ENCODE results near the gene C3orf20. TPM values are rescaled to one million over a fixed set of nuclear protein-coding genes. Genes with fewer than 3 reads are reported as not detected.
A peak's percentile ranks its signal among the peaks of the same experiment; 100 is the strongest.

The C3orf20 gene
- total RNA-seq, 4 donors from 2014 or later: 0.29 TPM; not detected in 3

GRCh38 chr3:14767245-14768051 lies 92.5 kb downstream of the C3orf20 start:
- Histone ChIP-seq H3K36me3 (no peaks in the 10 kb centered on the region), H3K4me1 (peaks cover 0 to 6% of the 10 kb centered on the region in 2 donors), H3K27me3 (no peaks in the 10 kb centered on the region), H3K27ac (no peak overlapping the region), H3K4me3 (replicated peaks in 1 of 3) (no peak overlapping the region), H3K9me3 (no peaks in the 10 kb centered on the region)
- 37 to 56% methylated on average over 9 of the region's 9 CpGs for WGBS, 2 donors
- no peak for TF ChIP-seq POLR2A (IDR thresholded peaks at IDR 0.05)
- no peak for TF ChIP-seq CTCF (IDR thresholded peaks at IDR 0.05)
- intact Hi-C loops (cut with DNase I): no loop called here
- DNase-seq: peak; percentile 47 to 65

DNA sequence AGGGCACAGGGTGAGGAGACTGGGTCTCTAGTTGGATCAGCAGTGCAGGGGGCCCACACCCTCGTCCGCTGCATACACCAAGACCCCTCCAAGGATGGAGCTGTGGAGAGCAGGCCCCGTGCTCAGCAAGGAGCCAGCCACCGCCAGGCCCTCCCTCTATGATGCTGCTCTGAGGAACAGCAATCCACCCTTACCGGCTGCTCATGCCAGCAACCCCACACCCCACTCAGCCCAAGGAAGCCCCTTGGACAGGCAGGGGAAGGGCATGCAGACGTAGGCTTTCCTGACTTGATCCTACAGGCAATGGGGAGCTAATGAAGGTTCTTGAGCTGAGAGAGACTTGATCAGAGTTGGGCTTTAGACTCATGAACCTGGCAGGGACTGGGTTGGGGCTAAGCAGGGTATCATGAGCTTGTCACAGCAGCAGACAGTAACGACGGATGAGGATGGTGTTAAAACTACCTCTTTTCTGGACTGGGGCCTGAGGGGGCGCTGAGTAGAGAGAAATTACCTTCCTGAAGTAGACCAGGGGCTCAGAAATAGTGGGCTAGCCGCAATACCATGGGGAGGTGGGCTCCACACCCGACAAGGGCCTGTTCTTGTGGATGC lies 93.3 kb downstream of the C3orf20 start:
- H3K4me1 ChIP-seq: peaks cover 0 to 6% of the 10 kb centered on the region in 2 donors
- intact Hi-C loops (cut with DNase I): no loop called here
- H3K4me3 ChIP-seq (replicated peaks in 1 of 3): no peak overlapping the region
- DNase-seq: no peak
- H3K27ac ChIP-seq: no peak overlapping the region
- TF ChIP-seq POLR2A (IDR thresholded peaks at IDR 0.05): no peak
- no peak for TF ChIP-seq CTCF (IDR thresholded peaks at IDR 0.05)
- no peaks in the 10 kb centered on the region for H3K9me3 ChIP-seq
- no peaks in the 10 kb centered on the region for H3K27me3 ChIP-seq
- WGBS, 2 donors: 84 to 88% methylated on average over 8 to 11 of the region's 11 CpGs
- H3K36me3 ChIP-seq: no peaks in the 10 kb centered on the region

DNA sequence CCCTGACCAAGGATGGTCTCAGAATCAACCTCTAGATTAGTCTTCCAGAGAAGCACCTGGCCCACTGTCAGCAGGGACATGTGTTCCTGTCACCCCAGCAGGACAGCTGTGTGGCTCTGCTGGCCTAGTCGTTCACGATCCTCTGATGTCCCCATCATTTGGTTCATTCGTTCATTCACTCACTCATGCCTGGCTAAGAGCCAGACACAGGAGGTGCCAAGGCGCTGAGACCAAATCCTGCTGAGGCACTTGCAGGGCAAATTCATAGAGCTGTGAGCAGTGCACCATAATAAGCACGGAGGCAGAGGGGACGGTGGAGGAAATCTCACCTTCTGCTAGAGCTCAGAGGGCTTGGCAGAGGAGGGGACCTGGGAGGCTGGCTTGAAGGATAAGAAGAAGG lies 93.9 kb downstream of the C3orf20 start:
- Histone ChIP-seq H3K27ac (no peak overlapping the region), H3K9me3 (no peaks in the 10 kb centered on the region), H3K4me1 (peaks cover 0 to 6% of the 10 kb centered on the region in 2 donors), H3K36me3 (no peaks in the 10 kb centered on the region), H3K27me3 (no peaks in the 10 kb centered on the region), H3K4me3 (replicated peaks in 1 of 3) (no peak overlapping the region)
- WGBS, 2 donors: 73 to 83% methylated on average over 6 of the region's 6 CpGs
- intact Hi-C loops (cut with DNase I): no loop called here
- TF ChIP-seq POLR2A (IDR thresholded peaks at IDR 0.05): no peak
- TF ChIP-seq CTCF (IDR thresholded peaks at IDR 0.05): no peak
- DNase-seq: no peak

- Histone ChIP-seq H3K27ac (no peak overlapping the region), H3K4me1 (peaks cover 0 to 6% of the 10 kb centered on the region in 2 donors), H3K27me3 (no peaks in the 10 kb centered on the region), H3K9me3 (no peaks in the 10 kb centered on the region), H3K4me3 (replicated peaks in 1 of 3) (no peak overlapping the region), H3K36me3 (no peaks in the 10 kb centered on the region)
- intact Hi-C loops (cut with DNase I): no loop called here
- no peak for TF ChIP-seq CTCF (IDR thresholded peaks at IDR 0.05)
- TF ChIP-seq POLR2A (IDR thresholded peaks at IDR 0.05): no peak
- no peak for DNase-seq
- WGBS, 2 donors: 64 to 80% methylated on average over 11 of the region's 11 CpGs
These were observed 94.8 kb downstream of the C3orf20 start for GRCh38 chr3:14769544-14770325.
